ENCODE data around the gene MND1.

The MND1 gene

GRCh38 chr4:153344131-153345011, at the start of gene MND1:
TSS of gene MND1 (plus strand) at chr4:153344688. CDS start at chr4:153344738, 50 bp downstream.
- peak; percentile 69 to 89 for DNase-seq (ENCODE audit: low read depth in 2 of 2)

GRCh38 chr4:153295131-153295755, 49.2 kb upstream of the MND1 start:
- DNase-seq (ENCODE audit: low read depth in 2 of 2) = no peak

GRCh38 chr4:153296040-153296823, 48.3 kb upstream of the MND1 start:
- no peak for DNase-seq (ENCODE audit: low read depth in 2 of 2)

- no peak for DNase-seq (ENCODE audit: low read depth in 2 of 2)
Observed at GRCh38 chr4:153297116-153297515, 47.4 kb upstream of the MND1 start.

- DNase-seq (ENCODE audit: low read depth in 2 of 2) = no peak
Observed at GRCh38 chr4:153310793-153311192, 33.7 kb upstream of the MND1 start.

GRCh38 chr4:153314915-153315314, 29.6 kb upstream of the MND1 start:
- no peak for DNase-seq (ENCODE audit: low read depth in 2 of 2)

- DNase-seq (ENCODE audit: low read depth in 2 of 2) = no peak
Observed at GRCh38 chr4:153318696-153319320, 25.7 kb upstream of the MND1 start.

- no peak for DNase-seq (ENCODE audit: low read depth in 2 of 2)
Observed at GRCh38 chr4:153322791-153323190, 21.7 kb upstream of the MND1 start.

- DNase-seq (ENCODE audit: low read depth in 2 of 2) = no peak
Observed at GRCh38 chr4:153324046-153324445, 20.4 kb upstream of the MND1 start.

GRCh38 chr4:153325558-153325957, 18.9 kb upstream of the MND1 start:
- no peak for DNase-seq (ENCODE audit: low read depth in 2 of 2)

- no peak for DNase-seq (ENCODE audit: low read depth in 2 of 2)
Observed at GRCh38 chr4:153326513-153326912, 18.0 kb upstream of the MND1 start.

GRCh38 chr4:153327247-153327646, 17.2 kb upstream of the MND1 start:
- DNase-seq (ENCODE audit: low read depth in 2 of 2) = no peak

GRCh38 chr4:153332936-153333335, 11.6 kb upstream of the MND1 start:
- DNase-seq (ENCODE audit: low read depth in 2 of 2) = no peak

GRCh38 chr4:153333874-153334273, 10.6 kb upstream of the MND1 start:
- no peak for DNase-seq (ENCODE audit: low read depth in 2 of 2)

- no peak for DNase-seq (ENCODE audit: low read depth in 2 of 2)
Observed at GRCh38 chr4:153335665-153336064, 8.8 kb upstream of the MND1 start.

GRCh38 chr4:153337686-153338085, 6.8 kb upstream of the MND1 start:
- no peak for DNase-seq (ENCODE audit: low read depth in 2 of 2)

GRCh38 chr4:153341575-153342090, 2.9 kb upstream of the MND1 start:
- no peak for DNase-seq (ENCODE audit: low read depth in 2 of 2)

GRCh38 chr4:153342751-153343552, 1.5 kb upstream of the MND1 start:
- DNase-seq (ENCODE audit: low read depth in 2 of 2) = no peak

GRCh38 chr4:153345012-153345981, 809 bp downstream of the MND1 start:
- peak; percentile 7 to 14 for DNase-seq (ENCODE audit: low read depth in 2 of 2)

GRCh38 chr4:153346031-153346430, 1.5 kb downstream of the MND1 start:
- no peak for DNase-seq (ENCODE audit: low read depth in 2 of 2)
